ENCODE results near the gene STAC3.

Gene STAC3

GRCh38 chr12:57194253-57194652 is 56.7 kb downstream of the STAC3 start:
- no peak for TF ChIP-seq EZH2 (IDR thresholded peaks at IDR 0.05; ENCODE audit: borderline replicate concordance, low read depth, low read length, severe bottlenecking)
- TF ChIP-seq CTCF (IDR thresholded peaks at IDR 0.05; ENCODE audit: borderline replicate concordance, extremely low read depth, low read length, poor library complexity, severe bottlenecking) = no peak
- no peaks in the 10 kb centered on the region for H3K4me1 ChIP-seq (ENCODE audit: insufficient read depth, low read length)
- no peak overlapping the region for H3K27ac ChIP-seq (ENCODE audit: low read length)
- H3K9ac ChIP-seq (ENCODE audit: low read depth, low read length) = no peak overlapping the region
- DNase-seq (no peak), ATAC-seq (ENCODE audit: insufficient read depth, low read depth) (no peak)
- H3K79me2 ChIP-seq (ENCODE audit: insufficient read depth, low read length) = no peaks in the 10 kb centered on the region
- no peaks in the 10 kb centered on the region; the same call in 1 of the 2 replicates for H4K20me1 ChIP-seq (ENCODE audit: insufficient read depth, low read length)
- no peak overlapping the region for H3K4me2 ChIP-seq (ENCODE audit: insufficient read depth, low read length)
- H3K4me3 ChIP-seq (ENCODE audit: low read depth in 1 of 2, low read length in 2 of 2) = no peak overlapping the region
- no peaks in the 10 kb centered on the region for H3K9me3 ChIP-seq (ENCODE audit: insufficient read depth, low read length, severe bottlenecking)
- H2AFZ ChIP-seq (ENCODE audit: low read depth, low read length) = no peak overlapping the region
- H3K27me3 ChIP-seq (ENCODE audit: insufficient read depth, low read length, poor library complexity) = no peaks in the 10 kb centered on the region
- H3K36me3 ChIP-seq (ENCODE audit: insufficient read depth, low read length) = no peaks in the 10 kb centered on the region

- Histone ChIP-seq H3K9me3 (ENCODE audit: insufficient read depth, low read length, severe bottlenecking) (no peaks in the 10 kb centered on the region), H3K36me3 (ENCODE audit: insufficient read depth, low read length) (no peaks in the 10 kb centered on the region), H3K27ac (ENCODE audit: low read length) (no peak overlapping the region), H3K4me2 (ENCODE audit: insufficient read depth, low read length) (no peak overlapping the region), H3K9ac (ENCODE audit: low read depth, low read length) (no peak overlapping the region), H3K4me1 (ENCODE audit: insufficient read depth, low read length) (no peaks in the 10 kb centered on the region), H3K79me2 (ENCODE audit: insufficient read depth, low read length) (no peaks in the 10 kb centered on the region), H3K4me3 (ENCODE audit: low read depth in 1 of 2, low read length in 2 of 2) (no peak overlapping the region), H3K27me3 (ENCODE audit: insufficient read depth, low read length, poor library complexity) (no peaks in the 10 kb centered on the region), H4K20me1 (ENCODE audit: insufficient read depth, low read length) (no peaks in the 10 kb centered on the region; the same call in 1 of the 2 replicates), H2AFZ (ENCODE audit: low read depth, low read length) (no peak overlapping the region)
- no peak for TF ChIP-seq EZH2 (IDR thresholded peaks at IDR 0.05; ENCODE audit: borderline replicate concordance, low read depth, low read length, severe bottlenecking)
- no peak for TF ChIP-seq CTCF (IDR thresholded peaks at IDR 0.05; ENCODE audit: borderline replicate concordance, extremely low read depth, low read length, poor library complexity, severe bottlenecking)
- ATAC-seq (ENCODE audit: insufficient read depth, low read depth) (no peak), DNase-seq (no peak)
Observed at GRCh38 chr12:57193706-57194245, 57.2 kb downstream of the STAC3 start.
